MCF 10A (cell line): ENCODE measurements around the gene ZNFX1. TPM values are rescaled to one million over a fixed set of nuclear protein-coding genes. Genes with fewer than 3 reads are reported as not detected.
A peak's percentile ranks its signal among the peaks of the same experiment; 100 is the strongest.

Experiments
- BruUV-seq: library from RNA; stranded (reverse); fragments of 400-500 nt; replicated peaks from 2 replicates; lab custom pipeline; 2021; lab: Mats Ljungman, UMichigan
- CTCF ChIA-PET: fragments of 300-600 bp; sonication (Branson Sonifier 250); formaldehyde crosslinking; extraction: SDS; loops from one replicate; lab custom pipeline; 2021; ENCODE audit warnings: antibody characterized with exemption, inconsistent platforms; lab: Yijun Ruan, JAX
- POLR2A ChIA-PET: fragments of 300-600, 350-650 bp; sonication (Branson Sonifier 250); formaldehyde crosslinking; extraction: SDS; loops from one replicate; lab custom pipeline; 2020; ENCODE audit warnings: antibody characterized with exemption, inconsistent platforms; lab: Yijun Ruan, JAX
- DNase-seq: peaks from one replicate; pipeline ENCODE4 v3.0.0-alpha.2; 2018; ENCODE audit not compliant: unreplicated experiment
- H3K27ac Mint-ChIP-seq: one replicate; pipeline ENCODE4 v1.8.0; 2022; ENCODE audit warnings: mild to moderate bottlenecking, low read depth, mixed read lengths; ENCODE audit not compliant: unreplicated experiment
- H3K27me3 Mint-ChIP-seq: one replicate; pipeline ENCODE4 v1.8.0; 2022; ENCODE audit warnings: mixed read lengths; ENCODE audit not compliant: insufficient read depth, unreplicated experiment
- H3K36me3 Mint-ChIP-seq: one replicate; pipeline ENCODE4 v1.8.0; 2022; ENCODE audit warnings: mild to moderate bottlenecking, moderate library complexity, mixed read lengths; ENCODE audit not compliant: insufficient read depth, unreplicated experiment
- H3K4me1 Mint-ChIP-seq: one replicate; pipeline ENCODE4 v1.8.0; 2022; ENCODE audit warnings: mixed read lengths; ENCODE audit not compliant: insufficient read depth, unreplicated experiment
- H3K4me3 Mint-ChIP-seq: one replicate; pipeline ENCODE4 v1.8.0; 2022; ENCODE audit warnings: mild to moderate bottlenecking, moderate library complexity, mixed read lengths; ENCODE audit not compliant: unreplicated experiment
- H3K9me3 Mint-ChIP-seq: one replicate; pipeline ENCODE4 v1.8.0; 2022; ENCODE audit warnings: mixed read lengths; ENCODE audit not compliant: unreplicated experiment
- CTCF ChIP-seq: fragments of 200-600 bp; IDR thresholded peaks from one replicate; pipeline ENCODE4 v1.8.0; 2022; ENCODE audit warnings: antibody characterized with exemption, mild to moderate bottlenecking; ENCODE audit not compliant: unreplicated experiment
- intact Hi-C: fragments of 100-400 bp; cut with micrococcal nuclease; formaldehyde crosslinking; loops from 2 replicates; pipeline ENCODE4 v1.14.1; 2022
- total RNA-seq: library from RNA; stranded (reverse); gene quantifications from 2 replicates; pipeline ENCODE4 v1.2.3, GENCODE V29; 2022

Gene ZNFX1
- total RNA-seq, 1 experiment from 2014 or later = 24.3 TPM

DNA sequence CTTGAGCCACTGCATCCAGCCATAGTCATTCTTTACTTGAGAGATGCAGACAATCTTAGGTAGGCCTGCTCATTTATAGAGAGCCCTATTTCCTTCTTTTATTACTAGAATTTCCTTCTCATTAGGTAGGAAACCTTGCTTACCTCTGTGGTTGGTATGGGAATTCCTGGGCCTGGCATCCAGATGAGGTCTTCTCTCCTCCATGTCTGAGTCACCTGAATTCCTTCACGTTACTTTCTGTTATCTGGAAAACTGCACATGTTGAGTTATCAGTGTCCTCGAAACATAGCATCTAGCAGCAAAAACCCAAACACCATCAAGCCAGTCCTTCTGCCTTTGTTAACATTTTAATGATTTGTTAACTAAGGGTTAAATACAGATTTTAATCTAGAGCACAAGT, 2.2 kb downstream of the ZNFX1 start:
- ChIA-PET CTCF (interaction anchor here (0.7 to 1.2 kb wide), 3 partner anchors 11 to 58 kb away, joined by 3 to 4 read pairs (median 4); no protein-coding TSS in a partner anchor), POLR2A (interaction anchor here (0.7 to 8.8 kb wide), 16 partner anchors 8 to 418 kb away, joined by 3 to 170 read pairs (median 7); partner anchors contain the start of genes CSE1L, DDX27 and STAU1)
- Mint-ChIP-seq H3K4me1 (peaks cover 29% of the 10 kb centered on the region), H3K27me3 (no peaks in the 10 kb centered on the region), H3K9me3 (no peaks in the 10 kb centered on the region), H3K27ac (peak overlapping the region; percentile 96), H3K4me3 (peak overlapping the region; percentile 81), H3K36me3 (peaks cover 81% of the 10 kb centered on the region)
- intact Hi-C loops = no loop called here
- no peak for TF ChIP-seq CTCF
- DNase-seq = peak; percentile 51
- BruUV-seq = no TSS peak

DNA sequence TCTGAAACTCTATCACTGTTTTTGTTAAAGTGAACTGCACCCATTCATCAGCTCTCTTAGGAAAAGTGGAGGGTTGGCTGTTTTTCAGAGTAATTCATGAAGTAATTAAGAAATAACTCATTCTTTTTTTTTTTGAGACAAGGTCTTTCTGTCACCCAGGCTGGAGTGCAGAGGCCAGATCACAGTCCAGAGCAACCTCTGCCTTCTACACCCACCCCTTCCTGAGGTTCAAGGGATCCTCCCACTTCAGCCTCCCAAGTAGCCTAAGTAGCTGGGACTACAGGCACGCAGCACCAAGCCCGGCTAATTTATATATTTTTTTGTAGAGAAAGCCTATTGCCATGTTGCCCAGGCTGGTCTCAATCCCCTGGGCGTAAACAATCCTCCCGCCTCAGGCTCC, 2.6 kb downstream of the ZNFX1 start:
- peaks cover 81% of the 10 kb centered on the region for H3K36me3 Mint-ChIP-seq
- no peak for DNase-seq
- peak overlapping the region; percentile 96 for H3K27ac Mint-ChIP-seq
- H3K4me3 Mint-ChIP-seq = peak overlapping the region; percentile 81
- intact Hi-C loops = no loop called here
- CTCF ChIA-PET = interaction anchor here (0.7 to 1.2 kb wide), 3 partner anchors 11 to 172 kb away, joined by 3 to 4 read pairs (median 4); no protein-coding TSS in a partner anchor
- no peaks in the 10 kb centered on the region for H3K9me3 Mint-ChIP-seq
- H3K4me1 Mint-ChIP-seq = peaks cover 29% of the 10 kb centered on the region
- BruUV-seq = no TSS peak
- TF ChIP-seq CTCF = no peak
- H3K27me3 Mint-ChIP-seq = no peaks in the 10 kb centered on the region
- POLR2A ChIA-PET = interaction anchor here (0.6 to 8.8 kb wide), 4 partner anchors 14 to 55 kb away, joined by 3 to 170 read pairs (median 11); partner anchors contain the start of gene DDX27

GRCh38 chr20:49273696-49274277, 4.1 kb downstream of the ZNFX1 start:
- Mint-ChIP-seq H3K36me3 (peaks cover 81% of the 10 kb centered on the region), H3K4me1 (peaks cover 41% of the 10 kb centered on the region), H3K27me3 (no peaks in the 10 kb centered on the region), H3K4me3 (no peak overlapping the region), H3K9me3 (no peaks in the 10 kb centered on the region), H3K27ac (no peak overlapping the region)
- no peak for DNase-seq
- ChIA-PET CTCF (interaction anchor here (0.6 to 1.5 kb wide), 5 partner anchors 11 to 196 kb away, joined by 3 to 4 read pairs (median 3); no protein-coding TSS in a partner anchor), POLR2A (interaction anchor here (0.6 to 8.0 kb wide), 6 partner anchors 8 to 170 kb away, joined by 3 to 50 read pairs (median 4); no protein-coding TSS in a partner anchor)
- BruUV-seq = no TSS peak
- TF ChIP-seq CTCF = no peak
- intact Hi-C loops = no loop called here

GRCh38 chr20:49272654-49273053, 5.2 kb downstream of the ZNFX1 start:
- Mint-ChIP-seq H3K4me1 (peaks cover 47% of the 10 kb centered on the region), H3K36me3 (peaks cover 81% of the 10 kb centered on the region), H3K4me3 (no peak overlapping the region), H3K27ac (no peak overlapping the region), H3K27me3 (no peaks in the 10 kb centered on the region), H3K9me3 (no peaks in the 10 kb centered on the region)
- intact Hi-C loops = no loop called here
- no peak for TF ChIP-seq CTCF
- DNase-seq = no peak
- CTCF ChIA-PET = interaction anchor here (0.6 to 1.5 kb wide), 2 partner anchors 10 to 355 kb away, joined by 3 read pairs; no protein-coding TSS in a partner anchor
- BruUV-seq = no TSS peak
- POLR2A ChIA-PET = interaction anchor here (1.8 to 8.0 kb wide), 2 partner anchors 8 to 9 kb away, joined by 3 to 50 read pairs; no protein-coding TSS in a partner anchor
